Skeletal muscle satellite cell (primary cell): Measurements from ENCODE around the gene ZDHHC7.

ENCODE experiments used
- H3K27me3 ChIP-seq: 2 replicates; pipeline ENCODE4 v1.7.0; 2013; ENCODE audit warnings: low read length; ENCODE audit not compliant: control insufficient read depth, insufficient read depth
- H3K36me3 ChIP-seq: 2 replicates; pipeline ENCODE4 v1.7.0; 2013; ENCODE audit warnings: mild to moderate bottlenecking, control low read depth, low read length; ENCODE audit not compliant: insufficient read depth
- H3K4me1 ChIP-seq: 2 replicates; pipeline ENCODE4 v1.7.0; 2013; ENCODE audit warnings: low read length; ENCODE audit not compliant: control insufficient read depth, insufficient read depth
- H3K4me2 ChIP-seq: 2 replicates; pipeline ENCODE4 v1.7.0; 2013; ENCODE audit warnings: mild to moderate bottlenecking, low read length
- H3K4me3 ChIP-seq: 2 replicates; pipeline ENCODE4 v1.7.0; 2013; ENCODE audit warnings: low read length
- H3K9ac ChIP-seq: 2 replicates; pipeline ENCODE4 v1.7.0; 2013; ENCODE audit warnings: mild to moderate bottlenecking, low read depth, low read length, moderate library complexity
- H3K9me3 ChIP-seq: replicated peaks from 2 replicates; pipeline ENCODE4 v1.7.0; 2013; ENCODE audit warnings: mild to moderate bottlenecking, control low read depth, low read length

The ZDHHC7 gene

GRCh38 chr16:85002608-85003007, 8.7 kb downstream of the ZDHHC7 start:
- H3K9ac ChIP-seq: no peak overlapping the region
- peak overlapping the region; percentile 14 for H3K4me2 ChIP-seq
- no peaks in the 10 kb centered on the region for H3K9me3 ChIP-seq
- peaks cover 84% of the 10 kb centered on the region for H3K4me1 ChIP-seq
- peaks cover 16% of the 10 kb centered on the region for H3K36me3 ChIP-seq
- no peaks in the 10 kb centered on the region for H3K27me3 ChIP-seq
- H3K4me3 ChIP-seq: no peak overlapping the region

- H3K9ac ChIP-seq: no peak overlapping the region
- H3K4me1 ChIP-seq: peaks cover 84% of the 10 kb centered on the region
- H3K4me3 ChIP-seq: no peak overlapping the region
- peaks cover 16% of the 10 kb centered on the region for H3K36me3 ChIP-seq
- H3K4me2 ChIP-seq: peak overlapping the region; percentile 14
- H3K9me3 ChIP-seq: no peaks in the 10 kb centered on the region
- no peaks in the 10 kb centered on the region for H3K27me3 ChIP-seq
These were observed 9.2 kb downstream of the ZDHHC7 start for GRCh38 chr16:85002099-85002541.

- no peak overlapping the region for H3K4me3 ChIP-seq
- no peak overlapping the region for H3K9ac ChIP-seq
- no peaks in the 10 kb centered on the region for H3K27me3 ChIP-seq
- H3K4me1 ChIP-seq: peaks cover 79% of the 10 kb centered on the region
- H3K9me3 ChIP-seq: no peaks in the 10 kb centered on the region
- peaks cover 21% of the 10 kb centered on the region for H3K36me3 ChIP-seq
- H3K4me2 ChIP-seq: peak overlapping the region; percentile 28
These were observed 11.4 kb downstream of the ZDHHC7 start for GRCh38 chr16:84999857-85000480.

- Histone ChIP-seq H3K4me1 (peaks cover 78% of the 10 kb centered on the region), H3K4me3 (no peak overlapping the region), H3K9me3 (no peaks in the 10 kb centered on the region), H3K36me3 (peaks cover 25% of the 10 kb centered on the region), H3K9ac (no peak overlapping the region), H3K27me3 (no peaks in the 10 kb centered on the region), H3K4me2 (peak overlapping the region; percentile 50)
These were observed 12.1 kb downstream of the ZDHHC7 start for GRCh38 chr16:84999200-84999599.

GRCh38 chr16:84996365-84996764, 15.0 kb downstream of the ZDHHC7 start:
- H3K4me2 ChIP-seq: no peak overlapping the region
- H3K4me3 ChIP-seq: no peak overlapping the region
- no peaks in the 10 kb centered on the region for H3K9me3 ChIP-seq
- H3K4me1 ChIP-seq: peaks cover 71% of the 10 kb centered on the region
- no peak overlapping the region for H3K9ac ChIP-seq
- peaks cover 32% of the 10 kb centered on the region for H3K36me3 ChIP-seq
- H3K27me3 ChIP-seq: no peaks in the 10 kb centered on the region

- Histone ChIP-seq H3K36me3 (peaks cover 36% of the 10 kb centered on the region), H3K4me3 (no peak overlapping the region), H3K4me1 (peaks cover 65% of the 10 kb centered on the region), H3K9ac (peak overlapping the region; percentile 53), H3K9me3 (no peaks in the 10 kb centered on the region), H3K4me2 (peak overlapping the region; percentile 56), H3K27me3 (no peaks in the 10 kb centered on the region)
These were observed 15.7 kb downstream of the ZDHHC7 start for GRCh38 chr16:84995663-84996062.

GRCh38 chr16:84993926-84994325, 17.4 kb downstream of the ZDHHC7 start:
- Histone ChIP-seq H3K9ac (peak overlapping the region; percentile 68), H3K4me2 (peak overlapping the region; percentile 66), H3K4me1 (peaks cover 49% of the 10 kb centered on the region), H3K4me3 (no peak overlapping the region), H3K36me3 (peaks cover 40% of the 10 kb centered on the region), H3K27me3 (no peaks in the 10 kb centered on the region), H3K9me3 (no peaks in the 10 kb centered on the region)

- Histone ChIP-seq H3K9me3 (no peaks in the 10 kb centered on the region), H3K4me1 (peaks cover 43% of the 10 kb centered on the region), H3K9ac (peak overlapping the region; percentile 55), H3K27me3 (no peaks in the 10 kb centered on the region), H3K4me3 (no peak overlapping the region), H3K36me3 (peaks cover 50% of the 10 kb centered on the region), H3K4me2 (peak overlapping the region; percentile 15)
These were observed 18.6 kb downstream of the ZDHHC7 start for GRCh38 chr16:84992717-84993075.

GRCh38 chr16:84990782-84991181, 20.6 kb downstream of the ZDHHC7 start:
- peaks cover 67% of the 10 kb centered on the region for H3K36me3 ChIP-seq

GRCh38 chr16:84989749-84990620, 21.4 kb downstream of the ZDHHC7 start:
- peaks cover 44% of the 10 kb centered on the region for H3K4me1 ChIP-seq
- no peaks in the 10 kb centered on the region for H3K27me3 ChIP-seq
- H3K9me3 ChIP-seq: no peaks in the 10 kb centered on the region
- peaks cover 59% of the 10 kb centered on the region for H3K36me3 ChIP-seq
- H3K4me3 ChIP-seq: no peak overlapping the region
- H3K9ac ChIP-seq: no peak overlapping the region
- H3K4me2 ChIP-seq: no peak overlapping the region

More at GRCh38 chr16:84990782-84991181, 20.6 kb downstream of the ZDHHC7 start:
- H3K4me1 ChIP-seq: peaks cover 46% of the 10 kb centered on the region
- H3K27me3 ChIP-seq: no peaks in the 10 kb centered on the region
- no peaks in the 10 kb centered on the region for H3K9me3 ChIP-seq
- no peak overlapping the region for H3K9ac ChIP-seq
- H3K4me3 ChIP-seq: no peak overlapping the region
- H3K4me2 ChIP-seq: no peak overlapping the region

GRCh38 chr16:84988328-84989080, 22.8 kb downstream of the ZDHHC7 start:
- Histone ChIP-seq H3K4me1 (peaks cover 37% of the 10 kb centered on the region), H3K36me3 (peaks cover 55% of the 10 kb centered on the region), H3K9ac (no peak overlapping the region)

More at GRCh38 chr16:84988328-84989080, 22.8 kb downstream of the ZDHHC7 start:
- Histone ChIP-seq H3K4me2 (no peak overlapping the region), H3K4me3 (no peak overlapping the region), H3K9me3 (no peaks in the 10 kb centered on the region), H3K27me3 (no peaks in the 10 kb centered on the region)
